ENCODE measurements around the gene RAB11FIP5. TPM values are rescaled to one million over a fixed set of nuclear protein-coding genes. Genes with fewer than 3 reads are reported as not detected.

RAB11FIP5 gene
- total RNA-seq, 1 experiment from 2014 or later, result 26.6 TPM

DNA sequence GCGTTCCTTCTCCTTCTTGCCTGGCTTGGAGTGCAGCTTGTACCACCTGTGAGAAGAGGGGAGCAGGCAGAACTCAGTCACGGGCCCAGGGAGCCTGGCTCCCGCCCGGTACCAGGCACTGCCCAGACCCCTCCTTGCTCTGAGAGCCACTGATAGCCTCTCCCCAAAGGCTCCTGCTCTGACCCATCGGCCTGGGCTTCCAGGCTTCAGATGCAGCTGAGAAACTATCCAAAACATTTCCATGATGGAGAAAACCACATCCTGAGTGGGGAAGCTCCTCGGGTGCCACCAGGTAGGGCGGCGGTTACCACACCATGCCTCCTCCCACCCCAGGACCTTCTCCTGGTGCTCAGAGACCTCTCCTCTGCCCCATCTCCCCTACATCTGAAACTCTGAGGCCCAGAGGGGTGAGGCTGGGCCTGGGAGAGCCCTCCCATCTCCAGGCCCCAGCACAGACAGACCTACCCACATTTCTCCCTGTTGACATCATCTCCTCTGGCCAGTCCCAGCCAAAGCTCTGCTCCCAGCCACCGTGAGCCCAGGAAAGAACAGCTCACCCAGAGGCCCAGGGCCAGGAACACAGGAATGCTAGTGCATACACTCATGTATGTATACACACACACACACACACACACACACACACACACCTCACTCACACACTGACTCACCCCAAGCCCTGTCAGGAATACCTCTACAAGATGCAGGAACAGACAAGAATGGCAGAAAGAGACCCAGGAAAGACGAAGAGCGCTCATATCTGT lies 23.3 kb downstream of the RAB11FIP5 start:
- Histone ChIP-seq H3F3A (ENCODE audit: low read length, unreplicated experiment) (no peaks in the 10 kb centered on the region), H3K4me3 (ENCODE audit: low read length) (no peak overlapping the region), H3K36me3 (ENCODE audit: low read depth, low read length) (peaks cover 13% of the 10 kb centered on the region; the same call in 1 of the 2 replicates), H2AFZ (ENCODE audit: low read length) (no peak overlapping the region), H3K9ac (ENCODE audit: low read length) (peak overlapping the region; percentile 5; the same call in 1 of the 2 replicates), H3K9me3 (ENCODE audit: low read length) (no peaks in the 10 kb centered on the region), H4K20me1 (ENCODE audit: low read length) (0 out of 2 replicates have a peak, but pooled peaks cover 7% of the 10 kb centered on the region), H3K4me1 (ENCODE audit: insufficient read depth, low read length) (peaks cover 16% of the 10 kb centered on the region), H3K4me2 (ENCODE audit: low read length) (peak overlapping the region; percentile 20; the same call in 1 of the 2 replicates), H3K79me2 (ENCODE audit: low read length) (peaks cover 36% of the 10 kb centered on the region), H3K27ac (ENCODE audit: low read length) (peak overlapping the region; percentile 54), H3K9me2 (replicated peaks; ENCODE audit: low read length) (no peaks in the 10 kb centered on the region), H3K27me3 (ENCODE audit: low read length) (no peaks in the 10 kb centered on the region)
- intact Hi-C loops (cut with micrococcal nuclease), result loop anchor here (1.0 to 5.0 kb wide), 2 partner anchors 24 to 88 kb away; no protein-coding TSS in a partner anchor
- no peak for TF ChIP-seq EZH2phosphoT487 (IDR thresholded peaks at IDR 0.05; ENCODE audit: borderline replicate concordance, low read length)
- TF ChIP-seq CTCF (conservative IDR thresholded peaks at IDR 0.05; ENCODE audit: low read depth, low read length), result no peak
- no peak for TF ChIP-seq EZH2 (IDR thresholded peaks at IDR 0.05; ENCODE audit: low read length, unreplicated experiment)
- CTCF ChIA-PET, result interaction anchor here (0.5 to 0.6 kb wide), 2 partner anchors 48 to 61 kb away, joined by 3 to 12 read pairs; no protein-coding TSS in a partner anchor
- ATAC-seq, result peak; percentile 97
- POLR2A ChIA-PET (ENCODE audit: unreplicated experiment), result interaction anchor here (0.7 kb wide), 1 partner anchor 44 kb away, joined by 3 read pairs; no protein-coding TSS in a partner anchor
- no TSS peak for BruUV-seq (replicated peaks)
- peak; percentile 95 for DNase-seq

DNA sequence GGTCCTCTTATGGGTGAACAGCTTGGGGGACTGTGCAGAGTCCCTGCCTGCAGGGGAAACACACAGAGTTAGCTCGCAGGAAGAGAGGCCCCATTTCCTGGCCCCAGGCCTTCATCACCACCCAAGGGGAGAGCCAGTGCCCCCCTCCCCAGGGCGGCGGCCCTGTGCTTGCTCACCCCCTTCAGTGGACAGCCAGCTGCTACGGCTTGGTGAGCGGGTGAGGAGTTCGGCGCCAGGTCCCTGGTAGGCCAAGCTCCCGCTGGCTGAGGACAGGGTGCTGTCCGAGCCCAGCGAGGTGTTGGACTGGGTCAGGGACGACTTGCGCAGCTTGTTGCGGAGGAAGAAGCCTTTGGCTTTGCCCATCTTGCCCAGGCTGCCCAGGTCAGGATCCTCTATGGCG lies 24.0 kb downstream of the RAB11FIP5 start:
- CTCF ChIA-PET, result no interaction called here

More for the DNA sequence above, 24.0 kb downstream of the RAB11FIP5 start:
- Histone ChIP-seq H3K9ac (ENCODE audit: low read length) (no peak overlapping the region), H4K20me1 (ENCODE audit: low read length) (0 out of 2 replicates have a peak, but pooled peaks cover 7% of the 10 kb centered on the region), H3K4me2 (ENCODE audit: low read length) (peak overlapping the region; percentile 20; the same call in 1 of the 2 replicates), H3K9me3 (ENCODE audit: low read length) (no peaks in the 10 kb centered on the region), H3K27ac (ENCODE audit: low read length) (no peak overlapping the region), H3K27me3 (ENCODE audit: low read length) (no peaks in the 10 kb centered on the region), H3K79me2 (ENCODE audit: low read length) (peaks cover 44% of the 10 kb centered on the region), H3F3A (ENCODE audit: low read length, unreplicated experiment) (no peaks in the 10 kb centered on the region), H2AFZ (ENCODE audit: low read length) (no peak overlapping the region), H3K36me3 (ENCODE audit: low read depth, low read length) (peaks cover 17% of the 10 kb centered on the region), H3K4me3 (ENCODE audit: low read length) (no peak overlapping the region), H3K9me2 (replicated peaks; ENCODE audit: low read length) (no peaks in the 10 kb centered on the region), H3K4me1 (ENCODE audit: insufficient read depth, low read length) (peaks cover 16% of the 10 kb centered on the region)
- ATAC-seq (no peak), DNase-seq (no peak)
- no TSS peak for BruUV-seq (replicated peaks)
- POLR2A ChIA-PET (ENCODE audit: unreplicated experiment), result interaction anchor here (0.6 kb wide), 1 partner anchor 107 kb away, joined by 8 read pairs; no protein-coding TSS in a partner anchor
- intact Hi-C loops (cut with micrococcal nuclease), result loop anchor here (1.0 to 5.0 kb wide), 2 partner anchors 25 to 89 kb away; no protein-coding TSS in a partner anchor
- TF ChIP-seq EZH2phosphoT487 (IDR thresholded peaks at IDR 0.05; ENCODE audit: borderline replicate concordance, low read length), result no peak
- TF ChIP-seq EZH2 (IDR thresholded peaks at IDR 0.05; ENCODE audit: low read length, unreplicated experiment), result no peak
- TF ChIP-seq CTCF (conservative IDR thresholded peaks at IDR 0.05; ENCODE audit: low read depth, low read length), result no peak

All from PC-3 (cell line).